Measurements from ENCODE around the gene ISM1. TPM values are rescaled to one million over a fixed set of nuclear protein-coding genes. Genes with fewer than 3 reads are reported as not detected.

The ISM1 gene
- total and polyA plus RNA-seq, 2 experiments from 2014 or later, result 0.15 to 0.63 TPM

- TF ChIP-seq ETS1 (IDR thresholded peaks at IDR 0.05) (no peak), STAT1 (IDR thresholded peaks at IDR 0.05; ENCODE audit: unreplicated experiment) (no peak), REST (IDR thresholded peaks at IDR 0.05; ENCODE audit: unreplicated experiment) (no peak), CREB1 (CRISPR knock-in tag; IDR thresholded peaks at IDR 0.05; ENCODE audit: low read depth) (no peak)
Measured at GRCh38 chr20:13286052-13286451, 65.0 kb downstream of the ISM1 start (continued).

- DNase-seq (ENCODE audit: low spot score), result no peak
- H3K36me3 ChIP-seq (ENCODE audit: insufficient read depth), result no peaks in the 10 kb centered on the region
- no peak overlapping the region for H3K4me2 ChIP-seq
- no peaks in the 10 kb centered on the region for H3K4me1 ChIP-seq (ENCODE audit: insufficient read depth)
- Mint-ChIP-seq H3K9me3 (no peaks in the 10 kb centered on the region), H3K4me1 (peaks cover 8% of the 10 kb centered on the region), H3K27me3 (ENCODE audit: insufficient read depth, low read depth, poor library complexity) (peaks cover 6% of the 10 kb centered on the region), H3K36me3 (ENCODE audit: low read depth) (peaks cover 3% of the 10 kb centered on the region; the same call in 2 of the 3 replicates), H3K27ac (no peak overlapping the region), H3K4me3 (no peak overlapping the region)
- no peaks in the 10 kb centered on the region for H3K27me3 ChIP-seq (ENCODE audit: insufficient read depth)
- H3K27ac ChIP-seq (ENCODE audit: low read depth), result no peak overlapping the region
- no peak for ATAC-seq
- no peaks in the 10 kb centered on the region for H3K79me2 ChIP-seq (replicated peaks; ENCODE audit: insufficient read depth)
- H3K9me2 ChIP-seq (ENCODE audit: insufficient read depth), result peaks cover 4% of the 10 kb centered on the region; the same call in 1 of the 2 replicates
- no peak overlapping the region for H3K4me3 ChIP-seq
- no peak overlapping the region for H2AFZ ChIP-seq
- no peaks in the 10 kb centered on the region for H3F3A ChIP-seq (replicated peaks; ENCODE audit: low read depth)
- H4K20me1 ChIP-seq (replicated peaks; ENCODE audit: insufficient read depth), result no peaks in the 10 kb centered on the region
- no peak for TF ChIP-seq NANOG (IDR thresholded peaks at IDR 0.05; ENCODE audit: borderline replicate concordance)
- TF ChIP-seq ETS1 (IDR thresholded peaks at IDR 0.05), result no peak
- no peak for TF ChIP-seq EZH2 (IDR thresholded peaks at IDR 0.05; ENCODE audit: low read depth, unreplicated experiment)
- no peak for TF ChIP-seq STAT1 (IDR thresholded peaks at IDR 0.05; ENCODE audit: unreplicated experiment)
- TF ChIP-seq CTCF (conservative IDR thresholded peaks at IDR 0.05; ENCODE audit: low read depth in 2 of 2), result no peak
- no peak for TF ChIP-seq EZH2phosphoT487 (IDR thresholded peaks at IDR 0.05; ENCODE audit: unreplicated experiment)
- no peak for TF ChIP-seq POLR2AphosphoS5 (IDR thresholded peaks at IDR 0.05; ENCODE audit: low read depth)
- no peak for TF ChIP-seq ZNF331 (CRISPR knock-in tag; IDR thresholded peaks at IDR 0.05; ENCODE audit: low read depth)
- TF ChIP-seq REST (IDR thresholded peaks at IDR 0.05; ENCODE audit: unreplicated experiment), result no peak
- no peak for TF ChIP-seq JUNB (IDR thresholded peaks at IDR 0.05; ENCODE audit: unreplicated experiment)
- TF ChIP-seq ZNF114 (CRISPR knock-in tag; IDR thresholded peaks at IDR 0.05), result no peak
Measured at GRCh38 chr20:13286607-13287006, 65.5 kb downstream of the ISM1 start.
